ENCODE data around the gene CDS1. TPM values are rescaled to one million over a fixed set of nuclear protein-coding genes. Genes with fewer than 3 reads are reported as not detected.

Gene CDS1
- total and polyA plus RNA-seq, 2 of the 8 experiments (the other 6 are each of a cell fraction or from before 2014, with no cell fraction given), result 8.7 to 13.9 TPM

DNA sequence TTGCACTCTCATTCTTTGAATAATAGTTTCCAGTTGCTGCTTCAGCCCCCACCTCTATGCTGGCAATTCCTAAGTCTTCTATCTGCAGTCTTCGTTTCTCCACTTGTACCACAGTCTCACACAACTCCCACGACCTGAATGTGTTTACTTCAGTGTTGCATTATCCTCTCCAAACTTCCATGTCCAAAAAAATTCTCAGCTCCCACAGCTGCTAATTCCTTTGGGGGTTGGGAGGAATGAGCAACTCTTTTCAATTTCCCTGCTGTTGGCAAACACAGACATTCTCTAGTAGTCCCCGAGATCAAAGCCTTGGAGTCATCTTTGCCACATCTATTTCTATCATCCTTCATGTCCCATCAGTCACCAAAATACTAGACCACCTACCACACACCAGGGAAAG, 14.4 kb upstream of the CDS1 start:
- Histone ChIP-seq H3K9me3 (ENCODE audit: insufficient read depth in 2 of 2, low read depth in 1 of 2, low read length in 1 of 2) (no peaks in the 10 kb centered on the region), H2AFZ (ENCODE audit: low read length) (no peak overlapping the region), H3K56ac (replicated peaks; ENCODE audit: insufficient read length, low read depth, low read length) (no peak overlapping the region)

More for the DNA sequence above, 14.4 kb upstream of the CDS1 start:
- TF ChIP-seq SP1 (IDR thresholded peaks at IDR 0.05; ENCODE audit: low read depth, low read length) (no peak), CBX5 (IDR thresholded peaks at IDR 0.05; ENCODE audit: low read depth, low read length) (no peak), CTBP2 (IDR thresholded peaks at IDR 0.05; ENCODE audit: borderline replicate concordance, insufficient read depth, insufficient read length, low read length) (no peak), KDM5A (IDR thresholded peaks at IDR 0.05; ENCODE audit: low read length) (no peak)
- CTCF ChIA-PET (ENCODE audit: partially characterized antibody), result interaction anchor here (1.0 to 4.5 kb wide), 2 partner anchors 10 to 13 kb away, joined by 3 to 27 read pairs; no protein-coding TSS in a partner anchor
- H4K8ac ChIP-seq (ENCODE audit: extremely low read depth, insufficient read depth, low read length), result no peak overlapping the region
- peak overlapping the region in 1 of 2 experiments; percentile 33; a peak in 1 of 4 replicates for H3K4me2 ChIP-seq (ENCODE audit: insufficient read depth in 1 of 2, low read depth in 2 of 2, low read length in 2 of 2)
- H3K27ac ChIP-seq (ENCODE audit: low read depth, low read length), result no peak overlapping the region
- H3K36me3 ChIP-seq (ENCODE audit: control insufficient read depth in 2 of 4, insufficient read depth in 4 of 4, low read length in 3 of 4), result no peaks in the 10 kb centered on the region
- peaks cover 3 to 19% (median 11%) of the 10 kb centered on the region in 4 experiments; a peak in 6 of 7 replicates for H3K4me1 ChIP-seq (replicated peaks in 1 of 4; ENCODE audit: control insufficient read depth in 3 of 4, insufficient read depth in 4 of 4, low read length in 3 of 4)
- peak; percentile 45 for FAIRE-seq
- H2BK5ac ChIP-seq (ENCODE audit: low read depth, low read length), result peak overlapping the region; percentile 71; the same call in 1 of the 2 replicates
- peak overlapping the region; percentile 5 for H2BK120ac ChIP-seq (replicated peaks; ENCODE audit: low read depth, low read length)
- H2AK5ac ChIP-seq (ENCODE audit: low read depth, low read length), result peak overlapping the region; percentile 79; the same call in 1 of the 2 replicates
- no peak overlapping the region for H3K9ac ChIP-seq (replicated peaks in 1 of 4; ENCODE audit: extremely low read depth in 1 of 4, low read depth in 3 of 4, low read length in 3 of 4)
- POLR2A ChIA-PET (ENCODE audit: partially characterized antibody), result interaction anchor here (1.9 kb wide), 1 partner anchor 10 kb away, joined by 6 read pairs; no protein-coding TSS in a partner anchor
- no peaks in the 10 kb centered on the region for H3K79me2 ChIP-seq (ENCODE audit: control insufficient read depth in 1 of 2, insufficient read depth in 2 of 2, low read length in 2 of 2)
- no peak overlapping the region for H3K14ac ChIP-seq (ENCODE audit: insufficient read length)
- peak overlapping the region; percentile 12 for H4K91ac ChIP-seq (replicated peaks; ENCODE audit: insufficient read length, low read length)
- no peak overlapping the region for H2BK15ac ChIP-seq (ENCODE audit: low read length)
- H3K18ac ChIP-seq (ENCODE audit: extremely low read depth, low read length), result 0 out of 2 replicates have a peak overlapping the region, but pooled peaks have one; percentile 24
- no peak overlapping the region for H3K4ac ChIP-seq (replicated peaks; ENCODE audit: insufficient read length, low read depth, low read length)
- WGBS, 2 experiments (ENCODE audit: extremely low coverage in 1 of 2, insufficient coverage in 1 of 2, insufficient read length in 1 of 2, insufficient replicate concordance in 2 of 2, low coverage in 1 of 2, low lambda C conversion rate in 2 of 2, missing lambda C conversion rate in 1 of 2), result 56% methylated on average over 3 of the region's 3 CpGs; no CpG with 5 or more reads in 1 of the 2 experiments
- no peak overlapping the region; a peak in 1 of 8 replicates for H3K4me3 ChIP-seq (ENCODE audit: extremely low read depth in 1 of 4, insufficient read depth in 2 of 4, low read depth in 3 of 4, low read length in 4 of 4)
- H4K20me1 ChIP-seq (replicated peaks in 1 of 2; ENCODE audit: control insufficient read depth in 1 of 2, insufficient read depth in 2 of 2, low read length in 2 of 2), result no peaks in the 10 kb centered on the region
- H3K23ac ChIP-seq (ENCODE audit: insufficient read length), result no peak overlapping the region
- H2BK12ac ChIP-seq (ENCODE audit: low read depth, low read length), result peak overlapping the region; percentile 51; the same call in 1 of the 2 replicates
- H3K79me1 ChIP-seq (ENCODE audit: low read depth, low read length), result no peaks in the 10 kb centered on the region
- H4K5ac ChIP-seq (ENCODE audit: insufficient read length, low read depth, low read length), result no peak overlapping the region
- peak overlapping the region; percentile 68 for H2BK20ac ChIP-seq (ENCODE audit: low read length)
- DNase-seq (ENCODE audit: low read depth in 1 of 2, low spot score in 2 of 2), result no peak
- H3K27me3 ChIP-seq (replicated peaks in 1 of 4; ENCODE audit: control insufficient read depth in 3 of 4, extremely low read depth in 1 of 4, insufficient read depth in 3 of 4, low read length in 3 of 4), result no peaks in the 10 kb centered on the region
- H3K23me2 ChIP-seq (ENCODE audit: low read depth, low read length), result no peaks in the 10 kb centered on the region; the same call in 1 of the 2 replicates

All from H1 (cell line).